HG03108 (cell line): Measurements from ENCODE around the gene PIK3C2G.

Source experiments
- ATAC-seq: cut with Tn5 transposase; IDR thresholded peaks from one replicate; pipeline ENCODE4 v1.9.1; 2021; ENCODE audit warnings: moderate library complexity; ENCODE audit not compliant: unreplicated experiment

PIK3C2G gene

GRCh38 chr12:18339633-18340032, 78.3 kb downstream of the PIK3C2G start:
- no peak for ATAC-seq

GRCh38 chr12:18340186-18340585, 78.9 kb downstream of the PIK3C2G start:
- no peak for ATAC-seq

GRCh38 chr12:18340786-18341185, 79.5 kb downstream of the PIK3C2G start:
- ATAC-seq = no peak

DNA sequence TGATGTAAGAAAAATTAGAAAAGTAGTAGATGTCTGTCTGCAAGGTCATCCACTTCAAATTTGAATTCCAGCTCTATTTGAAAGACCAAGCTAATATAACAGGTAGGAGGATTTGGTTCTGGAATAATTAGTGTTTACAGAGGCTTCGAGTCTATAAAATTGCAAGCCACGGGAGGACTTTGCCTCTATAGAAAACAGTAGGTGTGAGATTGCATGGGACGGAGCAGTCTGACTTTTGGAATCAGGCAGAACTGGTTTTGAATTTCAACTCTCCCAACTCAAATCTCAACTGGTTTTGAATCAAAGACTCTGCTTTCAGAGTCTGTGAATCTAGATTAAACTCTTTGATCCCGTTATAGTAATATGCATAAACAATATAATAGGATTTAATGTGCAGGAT, 82.4 kb downstream of the PIK3C2G start:
- no peak for ATAC-seq

DNA sequence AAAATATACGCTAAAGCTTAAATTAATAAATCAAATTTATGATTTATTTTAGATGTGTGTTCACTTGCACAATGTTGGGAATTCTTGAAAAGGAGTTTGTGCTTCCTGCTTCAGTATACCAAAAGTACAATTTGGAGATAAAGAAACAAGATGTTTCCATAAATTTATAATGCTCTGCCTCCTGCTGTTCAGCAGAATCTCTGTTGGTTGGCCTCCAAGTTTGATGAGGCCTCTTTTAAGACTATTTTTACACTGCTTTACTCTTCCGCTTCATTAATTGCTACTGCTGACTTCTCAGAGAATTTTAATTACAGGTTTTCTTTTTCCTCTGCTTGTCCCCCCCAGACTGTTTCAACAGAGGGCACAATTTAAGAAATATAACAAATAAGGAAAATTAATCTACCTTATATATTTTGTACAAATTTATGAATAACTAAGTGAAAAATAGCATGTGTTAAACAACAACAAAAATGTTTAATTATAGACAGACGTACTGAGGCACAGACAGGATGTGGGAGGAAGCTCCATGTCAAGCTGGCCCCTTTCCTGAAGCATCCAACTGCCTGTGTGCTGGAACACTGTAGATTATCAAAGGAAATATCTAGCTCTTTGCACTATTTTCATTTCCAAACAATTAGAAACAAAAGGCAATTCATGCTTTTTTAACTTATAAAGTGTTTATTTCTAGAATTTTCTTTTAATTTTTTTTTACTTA, 83.9 kb downstream of the PIK3C2G start:
- no peak for ATAC-seq

DNA sequence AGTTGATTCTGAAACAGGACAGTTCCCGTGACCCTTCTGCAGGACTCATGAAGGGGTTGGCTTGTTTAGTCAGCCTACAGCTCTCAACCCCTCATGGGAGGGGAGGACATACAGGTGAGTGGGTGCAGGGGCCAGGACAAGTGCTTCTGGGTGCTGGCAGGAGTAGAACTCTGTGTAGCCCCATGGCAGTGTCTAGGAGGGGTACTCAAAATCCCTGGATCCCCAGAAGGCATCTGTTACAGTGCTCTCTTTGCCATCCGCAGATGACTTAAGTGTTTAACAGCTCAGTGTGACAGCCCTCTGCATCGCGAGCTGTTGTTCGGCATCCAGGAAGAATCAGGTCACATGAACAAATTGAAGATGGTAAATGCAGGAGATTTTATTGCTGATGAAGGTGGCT, 91.0 kb downstream of the PIK3C2G start:
- no peak for ATAC-seq

DNA sequence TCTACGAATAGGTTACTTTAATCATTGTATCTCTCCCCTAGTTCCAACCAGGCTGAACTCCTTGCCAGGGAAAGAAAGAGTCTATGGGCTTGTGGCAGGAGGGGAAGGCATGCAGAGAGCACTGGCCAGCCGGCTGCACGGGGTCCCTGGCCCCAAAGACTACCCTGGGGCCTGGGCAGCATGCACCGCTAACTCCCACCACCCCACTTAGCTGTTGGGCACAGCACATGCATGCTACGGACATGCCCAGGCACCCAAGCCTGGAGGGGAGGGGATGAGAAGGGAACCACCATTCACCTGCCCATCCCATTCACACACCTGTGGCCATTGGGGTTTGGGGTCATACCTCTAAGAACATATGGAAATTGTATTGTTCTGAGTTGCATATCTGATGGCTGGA, 94.1 kb downstream of the PIK3C2G start:
- ATAC-seq = no peak

- ATAC-seq = no peak
These were observed 96.8 kb downstream of the PIK3C2G start for GRCh38 chr12:18358077-18358476.

GRCh38 chr12:18358930-18359329, 97.6 kb downstream of the PIK3C2G start:
- ATAC-seq = no peak

- no peak for ATAC-seq
These were observed 100.1 kb downstream of the PIK3C2G start for GRCh38 chr12:18361433-18361832.

DNA sequence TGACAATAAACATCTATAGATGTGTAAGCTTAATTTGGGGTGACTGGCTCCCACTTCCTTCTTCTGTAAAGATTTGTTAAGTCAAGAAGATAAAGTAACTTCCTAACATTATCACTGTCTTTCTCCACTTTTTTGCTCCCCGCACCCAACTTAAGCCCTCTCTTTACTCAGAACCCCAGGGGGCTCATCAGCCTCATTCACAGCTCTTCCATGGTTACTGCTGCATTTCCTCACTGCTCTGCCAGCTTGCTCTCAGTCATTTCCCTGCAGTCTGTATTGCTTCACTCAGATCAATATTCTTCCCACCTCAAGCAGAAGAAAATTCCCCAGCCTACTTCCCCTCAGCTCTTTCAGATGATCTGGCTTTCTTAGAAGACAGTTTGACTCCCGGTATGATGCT, 102.0 kb downstream of the PIK3C2G start:
- ATAC-seq = no peak

GRCh38 chr12:18368594-18368993, 107.3 kb downstream of the PIK3C2G start:
- no peak for ATAC-seq

GRCh38 chr12:18373181-18373580, 111.9 kb downstream of the PIK3C2G start:
- no peak for ATAC-seq

DNA sequence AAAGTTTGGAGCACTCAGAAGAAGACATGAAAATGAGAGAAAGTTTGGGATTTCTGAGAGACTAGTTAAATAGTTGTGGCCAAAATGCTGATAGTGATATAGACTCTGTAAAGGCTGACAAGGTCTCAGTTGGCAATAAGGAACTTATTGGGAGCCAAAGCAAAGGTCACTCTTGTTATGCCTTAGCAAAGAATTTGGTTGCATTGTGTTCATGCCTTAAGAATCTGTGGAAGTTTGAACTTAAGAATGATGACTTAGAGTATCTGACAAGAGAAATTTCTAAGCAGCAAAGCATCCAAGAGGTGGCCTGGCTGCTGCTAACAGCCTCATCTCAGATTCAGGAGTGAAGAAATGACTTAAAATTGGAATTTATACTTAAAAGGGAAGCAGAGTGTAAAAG, 113.8 kb downstream of the PIK3C2G start:
- no peak for ATAC-seq

DNA sequence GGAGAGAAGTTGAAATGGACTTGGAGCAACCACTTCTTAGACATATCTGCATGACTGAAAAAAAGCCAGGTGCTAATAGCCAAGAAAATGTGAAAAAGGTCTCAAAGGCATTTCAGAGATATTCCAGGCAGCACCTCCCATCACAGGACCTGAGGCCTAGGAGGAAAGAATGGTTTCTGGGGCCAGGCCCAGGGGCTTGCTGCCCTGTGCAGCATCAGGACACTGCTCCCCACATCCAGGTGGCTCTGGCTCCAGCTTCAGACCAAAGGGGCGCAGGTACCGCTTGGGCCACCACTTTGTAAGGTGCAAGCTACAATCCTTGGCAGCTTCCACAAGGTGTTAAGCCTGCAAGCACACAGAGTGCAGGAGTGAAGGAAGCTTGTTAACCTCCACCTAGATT, 114.3 kb downstream of the PIK3C2G start:
- ATAC-seq = no peak

- no peak for ATAC-seq
These were observed 121.0 kb downstream of the PIK3C2G start for GRCh38 chr12:18382236-18382885.

DNA sequence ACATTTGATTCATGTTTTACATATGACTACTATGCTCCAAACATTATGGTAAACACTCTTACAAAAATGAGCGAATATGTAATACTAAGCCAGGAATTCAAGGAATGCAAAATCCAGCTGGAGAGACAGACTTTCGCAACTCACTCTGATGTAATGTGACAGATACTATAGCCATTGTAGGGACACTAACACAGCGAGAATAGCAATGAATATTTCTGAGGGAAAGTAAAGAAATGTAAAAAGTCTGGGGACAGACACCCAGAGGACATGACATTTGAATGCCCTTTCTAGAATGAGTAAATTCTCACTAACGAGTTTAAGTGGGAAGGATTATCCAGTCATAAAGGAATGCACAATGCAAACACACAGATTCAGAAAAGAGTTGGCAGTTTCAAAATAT, 121.9 kb downstream of the PIK3C2G start:
- ATAC-seq = no peak

DNA sequence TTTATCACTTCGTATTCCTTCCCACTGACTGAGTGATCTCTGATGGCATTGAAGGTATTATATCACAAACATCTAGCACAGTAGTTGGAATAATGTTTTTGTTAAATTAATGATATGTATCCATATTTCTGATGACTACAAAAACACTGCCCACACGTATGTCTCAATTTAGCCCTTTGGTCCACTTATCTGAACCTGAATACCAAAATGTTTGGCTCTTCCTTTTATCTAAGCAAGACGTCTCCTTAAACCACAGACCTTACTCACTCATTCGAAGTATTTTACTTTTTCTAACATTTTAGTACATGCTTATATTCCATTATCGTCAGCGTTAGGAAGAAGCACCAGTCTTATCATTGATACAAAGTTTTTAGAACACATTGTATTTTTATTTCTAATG, 126.4 kb downstream of the PIK3C2G start:
- no peak for ATAC-seq

GRCh38 chr12:18389820-18390219, 128.5 kb downstream of the PIK3C2G start:
- no peak for ATAC-seq

DNA sequence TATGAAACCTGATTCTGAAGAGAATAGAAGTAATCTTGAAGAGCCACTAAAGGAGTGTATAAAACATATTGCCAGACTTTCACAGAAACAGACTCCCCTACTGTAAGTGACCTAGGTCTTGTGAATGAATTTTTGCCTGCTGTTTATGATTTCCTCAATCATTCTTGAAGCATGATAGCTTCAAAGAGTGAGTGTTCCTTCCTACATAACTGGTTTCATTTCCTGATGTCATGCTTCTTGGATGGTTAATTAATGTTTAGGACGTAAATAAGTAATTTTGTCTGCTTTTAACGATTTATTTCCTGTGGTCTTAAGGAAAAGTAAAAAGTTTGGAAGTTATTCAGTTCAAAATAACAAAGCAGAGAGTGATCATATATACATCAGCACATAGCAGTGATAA, 129.8 kb downstream of the PIK3C2G start:
- ATAC-seq = no peak

DNA sequence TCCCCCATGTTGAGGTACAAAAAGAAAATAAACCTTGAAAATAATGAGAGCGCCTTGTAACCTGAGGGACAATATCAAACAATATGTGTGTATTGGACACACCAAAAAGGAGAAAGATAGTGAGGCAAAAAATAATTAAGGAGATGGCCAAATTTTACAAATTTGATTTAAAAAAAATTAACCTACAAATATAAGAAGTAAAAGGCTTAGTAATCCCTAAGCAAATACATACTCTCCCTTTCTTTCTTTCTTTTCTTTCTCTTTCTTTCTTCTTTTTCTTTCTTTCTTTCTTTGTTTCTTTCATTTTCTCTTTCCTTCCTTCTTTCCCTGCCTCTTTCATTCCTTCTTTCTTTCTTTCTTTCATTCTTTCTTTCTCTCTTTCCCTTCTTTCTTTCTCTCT, 133.4 kb downstream of the PIK3C2G start:
- ATAC-seq = no peak

DNA sequence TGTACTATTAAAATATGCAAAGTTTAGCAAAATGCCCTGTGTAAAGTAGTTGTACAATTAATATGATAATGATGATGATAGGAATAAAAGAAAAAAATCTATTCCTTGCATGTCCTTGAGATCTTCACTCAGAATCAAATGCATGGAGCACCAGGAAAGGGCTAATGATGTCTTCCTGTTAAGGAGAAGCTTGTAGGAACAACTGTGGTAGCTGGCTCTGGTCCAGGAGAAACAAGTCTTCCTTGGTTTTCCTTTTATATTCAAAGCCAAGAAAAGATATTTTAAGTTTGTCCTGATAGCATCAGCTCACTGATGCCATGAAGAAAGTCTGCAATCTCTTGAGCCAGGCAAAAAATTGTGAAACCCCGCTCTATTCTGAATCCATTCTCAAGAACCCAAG, 138.9 kb downstream of the PIK3C2G start:
- no peak for ATAC-seq
